Activated CD4-positive, alpha-beta T cell treated with anti-CD3 and anti-CD28 coated beads, Interleukin-2, amount 10 ng/mL, durations not matched to agents 7 days and 5 days (primary cell): ENCODE data around the gene SNIP1. TPM values are rescaled to one million over a fixed set of nuclear protein-coding genes. Genes with fewer than 3 reads are reported as not detected.
A peak's percentile ranks its signal among the peaks of the same experiment; 100 is the strongest.
"Not testable (repeated sequence)": the region's sequence is repeated elsewhere in the genome, so short reads cannot be mapped to it uniquely, and the experiment has no call there.

Source experiments
- CTCF ChIA-PET: fragments of 350-600 bp; sonication (Branson Sonifier 250); formaldehyde crosslinking; loops from one replicate; lab custom pipeline; 2021; ENCODE audit warnings: antibody characterized with exemption; lab: Charles Lee
- POLR2A ChIA-PET: fragments of 350-600 bp; sonication (Branson Sonifier 250); formaldehyde crosslinking; loops from one replicate; lab custom pipeline; 2021; ENCODE audit warnings: antibody characterized with exemption; lab: Charles Lee
- DNase-seq: peaks from one replicate; pipeline ENCODE4 v3.0.0-alpha.2; 2020
- H3K27ac Mint-ChIP-seq: one replicate; pipeline ENCODE4 v1.8.0; 2021; ENCODE audit warnings: mild to moderate bottlenecking, moderate library complexity, mixed read lengths
- H3K27me3 Mint-ChIP-seq: one replicate; pipeline ENCODE4 v1.8.0; 2021; ENCODE audit warnings: mixed read lengths
- H3K36me3 Mint-ChIP-seq: one replicate; pipeline ENCODE4 v1.8.0; 2021; ENCODE audit warnings: low read depth, mixed read lengths
- H3K4me1 Mint-ChIP-seq: one replicate; pipeline ENCODE4 v1.8.0; 2021; ENCODE audit warnings: mixed read lengths
- H3K4me3 Mint-ChIP-seq: one replicate; pipeline ENCODE4 v1.8.0; 2021; ENCODE audit warnings: mild to moderate bottlenecking, moderate library complexity, mixed read lengths
- H3K9me3 Mint-ChIP-seq: one replicate; pipeline ENCODE4 v1.8.0; 2021; ENCODE audit warnings: mixed read lengths
- total RNA-seq, 2 experiments: library from RNA; stranded (reverse); gene quantifications; one replicate each; pipeline ENCODE4 v1.2.3, GENCODE V29; 2021

Gene SNIP1
- total RNA-seq = 10 to 100 TPM; 27.0 to 27.6 TPM

- ChIA-PET POLR2A (interaction anchor here (0.6 kb wide), 1 partner anchor 59 kb away, joined by 4 read pairs; no protein-coding TSS in a partner anchor), CTCF (interaction anchor here (1.0 to 2.2 kb wide), 3 partner anchors 10 to 40 kb away, joined by 3 to 10 read pairs (median 4); partner anchors contain the start of gene MEAF6)
- no peaks in the 10 kb centered on the region for H3K27me3 Mint-ChIP-seq
- peak within 1 kb of the TSS; percentile 98 for H3K27ac Mint-ChIP-seq
- peaks cover 62% of the 10 kb centered on the region for H3K4me1 Mint-ChIP-seq
- peak within 1 kb of the TSS; percentile 97 for H3K4me3 Mint-ChIP-seq
- peak; percentile 95 for DNase-seq
- H3K36me3 Mint-ChIP-seq = peaks cover 37% of the 10 kb centered on the region
- H3K9me3 Mint-ChIP-seq = peaks cover 3% of the 10 kb centered on the region
These were observed at the start of gene SNIP1 for GRCh38 chr1:37553927-37554808. Gene SNIP1 (minus strand): TSS chr1:37554293. CDS start chr1:37554229, 64 bp downstream.

GRCh38 chr1:37602750-37603694, 48.9 kb upstream of the SNIP1 start:
- Mint-ChIP-seq H3K4me3 (no peak overlapping the region), H3K27ac (no peak overlapping the region), H3K9me3 (no peaks in the 10 kb centered on the region), H3K27me3 (peaks cover 33% of the 10 kb centered on the region), H3K4me1 (no peaks in the 10 kb centered on the region), H3K36me3 (no peaks in the 10 kb centered on the region)
- CTCF ChIA-PET = interaction anchor here (0.5 to 2.0 kb wide), 14 partner anchors 8 to 1425 kb away, joined by 3 to 9 read pairs (median 4); partner anchors contain the start of gene CDCA8
- DNase-seq = peak; percentile 58
- POLR2A ChIA-PET = interaction anchor here (0.6 kb wide), 1 partner anchor 81 kb away, joined by 13 read pairs; no protein-coding TSS in a partner anchor

GRCh38 chr1:37601441-37601840, 47.3 kb upstream of the SNIP1 start:
- CTCF ChIA-PET = interaction anchor here (0.6 to 2.0 kb wide), 2 partner anchors 14 to 87 kb away, joined by 6 to 7 read pairs; no protein-coding TSS in a partner anchor
- Mint-ChIP-seq H3K9me3 (no peaks in the 10 kb centered on the region), H3K36me3 (no peaks in the 10 kb centered on the region), H3K27ac (no peak overlapping the region), H3K4me3 (no peak overlapping the region), H3K4me1 (no peaks in the 10 kb centered on the region), H3K27me3 (peaks cover 33% of the 10 kb centered on the region)
- POLR2A ChIA-PET = no interaction called here
- no peak for DNase-seq

- ChIA-PET POLR2A (no interaction called here), CTCF (interaction anchor here (1.2 to 1.5 kb wide), 3 partner anchors 14 to 260 kb away, joined by 3 to 4 read pairs (median 3); partner anchors contain the start of gene MTF1)
- no peak overlapping the region for H3K4me3 Mint-ChIP-seq
These were observed 45.8 kb upstream of the SNIP1 start for GRCh38 chr1:37599940-37600339.

GRCh38 chr1:37596182-37596667, 42.1 kb upstream of the SNIP1 start:
- H3K27me3 Mint-ChIP-seq = peaks cover 7% of the 10 kb centered on the region
- CTCF ChIA-PET = interaction anchor here (1.0 to 1.8 kb wide), 4 partner anchors 81 to 263 kb away, joined by 3 to 10 read pairs (median 4); partner anchors contain the start of genes MEAF6 and MTF1

More at GRCh38 chr1:37599940-37600339, 45.8 kb upstream of the SNIP1 start:
- Mint-ChIP-seq H3K9me3 (no peaks in the 10 kb centered on the region), H3K27me3 (peaks cover 29% of the 10 kb centered on the region), H3K36me3 (no peaks in the 10 kb centered on the region), H3K27ac (no peak overlapping the region), H3K4me1 (peaks cover 6% of the 10 kb centered on the region)
- no peak for DNase-seq

GRCh38 chr1:37595440-37596181, 41.5 kb upstream of the SNIP1 start, which contains the start of gene GNL2:
Gene GNL2 (minus strand): TSS chr1:37595937. CDS start chr1:37595822, 115 bp downstream.
- peaks cover 20% of the 10 kb centered on the region for H3K36me3 Mint-ChIP-seq
- H3K4me3 Mint-ChIP-seq = peak within 1 kb of the TSS; percentile 96
- CTCF ChIA-PET = interaction anchor here (0.6 to 1.8 kb wide), 5 partner anchors 78 to 264 kb away, joined by 3 to 10 read pairs (median 4); partner anchors contain the start of genes MEAF6 and MTF1

More at GRCh38 chr1:37596182-37596667, 42.1 kb upstream of the SNIP1 start:
- H3K36me3 Mint-ChIP-seq = peaks cover 14% of the 10 kb centered on the region
- H3K27ac Mint-ChIP-seq = peak overlapping the region; percentile 97
- peak overlapping the region; percentile 96 for H3K4me3 Mint-ChIP-seq
- POLR2A ChIA-PET = no interaction called here
- no peak for DNase-seq
- H3K9me3 Mint-ChIP-seq = no peaks in the 10 kb centered on the region
- peaks cover 25% of the 10 kb centered on the region for H3K4me1 Mint-ChIP-seq

GRCh38 chr1:37593726-37594125, 39.6 kb upstream of the SNIP1 start:
- H3K27ac Mint-ChIP-seq = peak overlapping the region; percentile 13
- ChIA-PET CTCF (interaction anchor here (1.0 kb wide), 1 partner anchor 10 kb away, joined by 3 read pairs; no protein-coding TSS in a partner anchor), POLR2A (no interaction called here)
- H3K27me3 Mint-ChIP-seq = no peaks in the 10 kb centered on the region
- no peaks in the 10 kb centered on the region for H3K9me3 Mint-ChIP-seq
- H3K4me3 Mint-ChIP-seq = peak overlapping the region; percentile 44
- H3K36me3 Mint-ChIP-seq = peaks cover 31% of the 10 kb centered on the region
- H3K4me1 Mint-ChIP-seq = peaks cover 25% of the 10 kb centered on the region
- DNase-seq = no peak

More at GRCh38 chr1:37595440-37596181, 41.5 kb upstream of the SNIP1 start, which contains the start of gene GNL2:
- peak within 1 kb of the TSS; percentile 97 for H3K27ac Mint-ChIP-seq
- peak; percentile 96 for DNase-seq
- H3K27me3 Mint-ChIP-seq = peaks cover 2% of the 10 kb centered on the region
- POLR2A ChIA-PET = no interaction called here
- peaks cover 25% of the 10 kb centered on the region for H3K4me1 Mint-ChIP-seq
- H3K9me3 Mint-ChIP-seq = no peaks in the 10 kb centered on the region

GRCh38 chr1:37588939-37589338, 34.8 kb upstream of the SNIP1 start:
- CTCF ChIA-PET = interaction anchor here (0.6 kb wide), 1 partner anchor 51 kb away, joined by 3 read pairs; no protein-coding TSS in a partner anchor
- Mint-ChIP-seq H3K27ac (no peak overlapping the region), H3K36me3 (peaks cover 56% of the 10 kb centered on the region), H3K27me3 (no peaks in the 10 kb centered on the region), H3K4me3 (no peak overlapping the region), H3K9me3 (no peaks in the 10 kb centered on the region), H3K4me1 (peaks cover 15% of the 10 kb centered on the region)
- POLR2A ChIA-PET = no interaction called here
- DNase-seq = no peak

- DNase-seq, H3K4me1 Mint-ChIP-seq, H3K27me3 Mint-ChIP-seq, H3K9me3 Mint-ChIP-seq, H3K27ac Mint-ChIP-seq, POLR2A ChIA-PET, H3K4me3 Mint-ChIP-seq: not testable (repeated sequence)
- CTCF ChIA-PET = interaction anchor here (0.5 to 1.3 kb wide), 2 partner anchors 15 to 106 kb away, joined by 3 to 4 read pairs; no protein-coding TSS in a partner anchor
- H3K36me3 Mint-ChIP-seq = peaks cover 42% of the 10 kb centered on the region
These were observed 30.5 kb upstream of the SNIP1 start for GRCh38 chr1:37584544-37584943.

GRCh38 chr1:37575692-37576091, 21.6 kb upstream of the SNIP1 start:
- Mint-ChIP-seq H3K9me3 (no peaks in the 10 kb centered on the region), H3K27me3 (no peaks in the 10 kb centered on the region), H3K36me3 (peaks cover 68% of the 10 kb centered on the region), H3K4me3 (no peak overlapping the region), H3K4me1 (peaks cover 56% of the 10 kb centered on the region), H3K27ac (no peak overlapping the region)
- DNase-seq = no peak
- ChIA-PET POLR2A (no interaction called here), CTCF (interaction anchor here (1.2 kb wide), 1 partner anchor 22 kb away, joined by 4 read pairs; the partner anchor contains the start of gene SNIP1)
